Hindlimb muscle (tissue), 1 donor: Measurements from ENCODE around the gene SCUBE3. TPM values are rescaled to one million over a fixed set of nuclear protein-coding genes. Genes with fewer than 3 reads are reported as not detected.

Experiments used
- DNase-seq: peaks from one replicate; pipeline ENCODE4 v3.0.0-alpha.2; 2013
- polyA plus RNA-seq: library from polyadenylated mRNA; unstranded; fragments of 120-200 nt; gene quantifications from one replicate; pipeline ENCODE4 v1.2.1, GENCODE V29; 2013; ENCODE audit not compliant: insufficient read length

SCUBE3 gene
- 1.1 TPM for polyA plus RNA-seq

GRCh38 chr6:35213824-35214756 lies at the start of gene SCUBE3:
TSS of gene SCUBE3 (plus strand) at chr6:35213956. CDS start at chr6:35214419, 463 bp downstream.
- DNase-seq, result peak; percentile 44

DNA sequence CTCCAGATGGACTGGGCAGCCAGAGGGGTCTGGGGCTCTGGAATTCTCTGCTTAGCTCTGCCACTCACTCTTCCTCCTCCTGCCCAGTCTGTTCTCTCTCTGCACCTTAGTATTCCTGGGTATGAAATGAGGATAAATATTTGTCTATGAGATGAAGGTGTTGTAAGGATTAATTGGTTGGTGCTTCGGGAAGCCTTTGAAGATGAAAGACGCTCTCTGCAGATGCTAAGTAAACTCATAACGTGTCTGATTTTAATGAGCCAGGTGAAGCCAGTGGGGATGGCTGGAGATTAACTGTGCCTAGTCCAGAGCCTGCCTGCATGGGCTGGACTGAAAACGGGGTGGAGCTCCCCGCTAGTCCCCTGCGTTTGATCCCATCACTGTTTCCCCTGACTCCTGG lies 49.5 kb upstream of the SCUBE3 start:
- no peak for DNase-seq

GRCh38 chr6:35164868-35165267 lies 48.9 kb upstream of the SCUBE3 start:
- no peak for DNase-seq

DNA sequence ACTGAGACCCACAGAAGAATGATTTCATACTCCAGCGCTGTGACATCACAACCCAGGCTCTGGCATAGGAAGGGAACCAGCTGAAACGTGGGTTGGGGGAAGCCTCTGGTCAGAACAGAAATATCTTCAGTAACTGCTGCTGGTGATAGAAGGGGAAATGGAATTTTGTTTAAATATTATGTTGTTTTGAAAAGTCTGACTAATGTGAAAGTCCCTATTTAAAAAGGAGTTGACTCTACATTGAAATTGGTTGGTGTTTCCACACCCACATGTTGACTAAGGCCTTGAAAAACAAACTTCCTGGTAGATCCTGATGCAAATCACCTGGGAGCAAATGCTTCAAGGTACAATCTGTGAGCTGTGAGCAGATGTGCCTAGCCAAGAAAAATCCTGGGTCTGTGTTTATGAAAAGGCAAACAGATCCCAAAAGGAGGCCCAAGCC lies 48.1 kb upstream of the SCUBE3 start:
- DNase-seq, result no peak

DNA sequence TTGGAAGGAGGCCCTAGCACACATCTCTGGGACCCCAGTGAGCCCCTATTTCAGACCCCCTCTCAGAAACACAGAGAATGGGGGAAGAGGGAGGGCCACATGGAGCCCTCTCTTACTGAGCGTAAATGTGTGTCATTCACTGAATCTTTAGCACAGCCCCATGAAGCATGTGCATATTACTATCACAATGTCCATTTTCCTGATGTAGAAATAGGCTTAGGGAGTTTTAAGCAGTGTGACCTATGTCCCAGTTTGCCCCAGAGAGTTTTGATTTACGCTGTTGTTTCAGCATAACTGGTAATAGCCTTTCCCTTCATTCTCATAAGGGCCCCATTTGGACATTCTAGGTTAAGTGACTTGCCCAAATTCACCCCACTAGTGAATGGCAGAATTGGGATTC lies 47.6 kb upstream of the SCUBE3 start:
- no peak for DNase-seq

DNA sequence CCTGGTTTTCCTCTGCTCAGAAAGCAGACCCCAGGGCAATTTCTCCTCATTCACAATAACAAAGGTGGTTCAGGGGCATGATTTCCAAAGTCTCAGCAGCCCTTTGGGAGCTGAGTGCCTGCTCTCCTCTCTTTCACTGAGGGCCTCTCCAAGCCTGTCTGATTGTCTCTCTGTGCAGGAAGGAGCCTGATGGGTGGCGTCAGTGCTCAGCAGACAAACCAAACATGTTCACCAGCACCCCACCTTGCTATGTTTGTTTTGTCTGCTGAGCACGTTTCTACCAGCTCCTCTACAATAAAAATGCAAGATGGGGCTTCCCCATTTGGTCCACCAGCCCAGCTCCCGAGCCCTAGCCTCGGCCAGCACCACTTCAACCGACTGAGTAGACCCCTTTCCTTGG lies 47.2 kb upstream of the SCUBE3 start:
- DNase-seq, result no peak

DNA sequence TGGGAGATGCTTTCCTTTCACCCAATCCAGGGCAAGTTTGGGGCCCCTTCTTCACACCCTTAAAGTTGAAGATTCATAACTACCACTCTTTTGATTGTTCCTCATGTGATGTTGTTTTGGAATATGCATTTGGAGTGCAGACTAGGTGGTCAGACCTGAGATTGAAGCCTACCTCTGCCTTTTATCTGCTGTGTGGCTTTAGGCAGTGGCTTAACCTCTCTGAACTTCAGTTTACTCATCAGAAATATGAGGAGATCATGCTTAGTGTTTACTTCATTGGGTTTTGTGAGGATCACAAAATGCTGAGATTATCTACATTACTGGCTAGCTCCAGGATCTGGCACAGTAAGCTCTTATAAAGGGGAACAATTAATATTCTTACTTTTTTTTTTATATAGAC lies 46.3 kb upstream of the SCUBE3 start:
- no peak for DNase-seq

GRCh38 chr6:35168461-35168861 lies 45.3 kb upstream of the SCUBE3 start:
- DNase-seq, result no peak

GRCh38 chr6:35170166-35170565 lies 43.6 kb upstream of the SCUBE3 start:
- no peak for DNase-seq

DNA sequence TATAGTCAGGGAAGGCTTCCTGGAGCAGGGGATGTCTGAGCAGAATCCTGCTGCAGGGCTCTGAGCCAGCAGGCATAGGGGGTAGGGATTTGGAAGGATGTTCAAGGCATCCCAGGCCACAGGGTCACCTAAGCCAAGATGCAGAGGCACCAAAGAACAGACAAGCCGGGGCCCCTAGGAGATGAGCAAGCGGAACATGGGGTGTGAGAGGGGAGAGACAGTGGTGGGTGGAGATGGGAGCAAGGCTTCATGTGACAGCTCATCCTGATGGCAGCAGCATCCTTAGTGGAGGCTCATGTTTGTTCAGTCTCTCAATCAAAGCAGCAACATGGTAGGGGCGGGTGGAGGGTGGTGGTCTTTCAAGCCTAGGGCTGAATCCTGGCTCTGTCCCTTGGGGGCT lies 42.9 kb upstream of the SCUBE3 start:
- no peak for DNase-seq

DNA sequence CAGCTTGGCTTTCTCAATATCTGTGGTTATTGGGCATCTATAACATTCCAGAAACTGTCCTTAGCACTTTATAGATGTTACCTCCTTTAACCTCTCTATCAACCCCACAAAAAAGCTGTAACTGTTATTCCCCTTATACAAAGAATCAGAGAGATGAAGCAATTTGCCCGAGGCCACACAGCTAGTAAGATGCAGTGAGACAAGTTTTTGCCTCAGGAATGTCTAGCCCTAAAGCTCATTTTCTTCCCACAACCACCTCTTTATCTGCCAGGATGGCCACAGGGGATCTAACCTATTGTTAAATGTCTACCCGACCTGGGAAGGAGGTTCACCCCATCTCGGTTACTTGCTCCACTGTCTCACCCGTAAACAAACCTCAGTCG lies 40.7 kb upstream of the SCUBE3 start:
- no peak for DNase-seq

GRCh38 chr6:35173427-35174087 lies 40.2 kb upstream of the SCUBE3 start:
- no peak for DNase-seq

DNA sequence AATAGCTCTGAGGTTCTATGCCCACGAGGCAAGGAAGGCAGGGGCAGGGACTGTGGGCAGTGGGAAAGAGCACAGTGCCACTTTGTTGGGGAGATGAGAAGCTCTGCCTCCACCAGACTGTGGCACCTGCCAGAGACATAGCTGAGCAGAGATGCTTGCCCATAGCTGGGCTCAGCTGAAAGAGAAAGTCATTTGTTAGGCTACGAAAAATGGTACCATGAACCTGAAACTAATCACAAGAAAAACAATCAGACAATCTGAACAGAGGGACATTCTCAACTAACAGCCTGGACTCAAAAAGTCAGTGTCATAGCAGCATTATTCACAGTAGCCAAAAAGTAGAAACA lies 39.7 kb upstream of the SCUBE3 start:
- DNase-seq, result no peak

GRCh38 chr6:35174501-35174900 lies 39.3 kb upstream of the SCUBE3 start:
- DNase-seq, result no peak

DNA sequence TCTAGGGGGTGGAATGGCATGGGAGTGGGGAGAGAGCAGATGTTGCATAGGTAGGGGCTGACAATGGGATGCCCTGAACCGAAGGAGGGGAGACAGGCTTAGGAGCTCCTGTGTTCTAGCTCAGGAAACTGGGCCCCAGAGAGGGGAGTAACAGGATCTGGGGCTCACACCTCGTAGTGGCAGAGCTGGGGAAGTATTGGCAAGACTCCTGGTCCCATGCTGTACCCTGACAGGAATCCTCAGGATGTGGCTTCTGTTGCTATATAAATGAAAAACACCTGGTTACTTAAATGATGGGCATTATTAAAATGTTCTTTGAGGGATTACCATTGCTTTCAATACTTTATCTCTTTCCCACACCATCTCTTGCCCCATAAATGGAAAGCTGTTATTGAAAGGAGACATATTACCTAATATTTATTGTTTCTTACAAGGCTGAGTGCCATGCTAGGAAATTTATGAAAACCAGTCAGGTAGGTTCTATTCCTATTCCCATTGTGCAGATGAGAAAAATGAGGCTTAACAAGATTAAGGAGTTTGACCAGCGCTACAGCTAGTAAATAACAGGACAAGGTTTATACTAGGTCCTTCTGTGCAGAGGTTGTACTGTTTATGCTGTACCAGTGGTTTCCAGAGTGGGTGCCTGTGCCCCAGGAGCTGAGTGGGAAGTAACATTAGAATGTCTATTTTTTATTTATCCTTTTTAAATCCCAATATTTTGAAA lies 37.3 kb upstream of the SCUBE3 start:
- DNase-seq, result no peak

DNA sequence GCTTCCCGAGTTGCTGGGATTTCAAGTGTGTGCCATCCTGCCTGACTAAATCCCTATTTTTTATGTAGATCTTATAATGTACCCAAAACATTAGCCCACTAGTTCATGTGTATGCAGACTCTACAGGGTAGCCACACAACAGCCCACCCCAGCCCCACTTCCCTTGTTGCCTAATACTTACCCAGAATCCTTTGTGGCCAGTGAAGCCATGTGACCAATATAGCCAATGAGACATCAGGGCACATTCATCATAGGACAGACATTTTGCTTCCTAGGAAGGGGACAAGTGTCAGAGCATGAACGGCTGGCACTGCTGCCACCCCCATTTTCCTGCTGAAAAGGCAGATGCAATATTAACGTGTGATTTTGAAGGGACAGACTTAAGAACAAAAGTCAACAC lies 36.6 kb upstream of the SCUBE3 start:
- DNase-seq, result no peak

DNA sequence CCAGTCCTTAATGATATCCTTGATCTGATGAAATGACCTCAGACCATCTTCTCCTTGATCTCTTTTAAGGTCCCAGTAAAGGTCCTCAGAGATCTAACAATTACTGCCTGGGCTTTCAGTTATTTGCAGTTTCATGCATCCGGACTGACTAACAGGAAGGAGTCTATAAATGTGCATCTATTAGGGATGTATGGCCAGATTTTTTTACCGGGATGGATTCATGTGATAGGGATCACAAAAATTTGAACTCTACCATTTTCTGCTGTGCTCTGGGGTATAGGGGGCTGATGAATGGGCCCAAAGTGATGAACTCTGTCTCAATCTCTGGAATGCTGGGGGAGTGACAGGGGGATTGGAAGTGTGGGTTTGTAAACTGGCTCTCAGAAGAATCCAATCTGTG lies 36.2 kb upstream of the SCUBE3 start:
- no peak for DNase-seq

GRCh38 chr6:35178012-35178411 lies 35.7 kb upstream of the SCUBE3 start:
- no peak for DNase-seq

GRCh38 chr6:35178932-35179832 lies 34.6 kb upstream of the SCUBE3 start:
- DNase-seq, result no peak

GRCh38 chr6:35179901-35180535 lies 33.7 kb upstream of the SCUBE3 start:
- DNase-seq, result no peak

- peak; percentile 49 for DNase-seq
Measured at GRCh38 chr6:35181308-35181932, 32.3 kb upstream of the SCUBE3 start.
